ENCODE results near the gene PELO. TPM values are rescaled to one million over a fixed set of nuclear protein-coding genes. Genes with fewer than 3 reads are reported as not detected.

Gene PELO
- total and polyA plus RNA-seq, 9 of the 15 experiments (the other 6 are each of a cell fraction or from before 2014, with no cell fraction given) = 5.8 to 14.6 (median 9.6) TPM

DNA sequence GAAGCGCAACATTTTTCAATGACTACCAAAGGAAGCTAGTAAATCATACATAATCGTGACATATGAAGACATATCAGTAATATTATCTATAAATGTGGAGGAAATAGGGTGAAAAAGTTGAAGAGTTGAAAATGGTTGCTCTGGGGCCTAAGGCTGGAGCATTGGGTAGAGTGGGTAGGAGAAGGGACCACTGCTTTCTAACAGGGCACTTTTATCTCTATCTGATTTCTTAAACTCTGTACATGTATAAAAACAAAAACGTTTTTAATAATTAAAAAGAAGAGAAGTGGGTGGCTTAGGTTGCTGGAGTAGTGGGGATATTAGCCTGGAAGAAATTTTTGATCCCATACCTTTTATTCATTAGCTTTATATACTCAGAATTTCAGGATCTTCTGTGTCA, 44.2 kb upstream of the PELO start (continued):
- TF ChIP-seq, protein P1, sequence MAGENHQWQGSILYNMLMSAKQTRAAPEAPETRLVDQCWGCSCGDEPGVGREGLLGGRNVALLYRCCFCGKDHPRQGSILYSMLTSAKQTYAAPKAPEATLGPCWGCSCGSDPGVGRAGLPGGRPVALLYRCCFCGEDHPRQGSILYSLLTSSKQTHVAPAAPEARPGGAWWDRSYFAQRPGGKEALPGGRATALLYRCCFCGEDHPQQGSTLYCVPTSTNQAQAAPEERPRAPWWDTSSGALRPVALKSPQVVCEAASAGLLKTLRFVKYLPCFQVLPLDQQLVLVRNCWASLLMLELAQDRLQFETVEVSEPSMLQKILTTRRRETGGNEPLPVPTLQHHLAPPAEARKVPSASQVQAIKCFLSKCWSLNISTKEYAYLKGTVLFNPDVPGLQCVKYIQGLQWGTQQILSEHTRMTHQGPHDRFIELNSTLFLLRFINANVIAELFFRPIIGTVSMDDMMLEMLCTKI (IDR thresholded peaks at IDR 0.05; ENCODE audit: partially characterized antibody) = no peak
- TF ChIP-seq RBM15 (IDR thresholded peaks at IDR 0.05; ENCODE audit: insufficient read depth, low read length) (no peak), ZNF583 (CRISPR knock-in tag; IDR thresholded peaks at IDR 0.05) (no peak), TAF7 (tag; IDR thresholded peaks at IDR 0.05) (no peak), ZBTB7A (IDR thresholded peaks at IDR 0.05; ENCODE audit: borderline replicate concordance, control insufficient read depth, low read depth, low read length) (no peak), EP300 (IDR thresholded peaks at IDR 0.05; ENCODE audit: low read length) (no peak), HIVEP1 (CRISPR knock-in tag; IDR thresholded peaks at IDR 0.05) (no peak), CXXC5 (CRISPR knock-in tag; IDR thresholded peaks at IDR 0.05) (no peak), HMGN3 (IDR thresholded peaks at IDR 0.05; ENCODE audit: borderline replicate concordance, extremely low read depth, insufficient read length, low read depth, low read length) (no peak), E2F3 (CRISPR knock-in tag; IDR thresholded peaks at IDR 0.05) (no peak), PCBP2 (IDR thresholded peaks at IDR 0.05; ENCODE audit: low read depth, low read length, poor library complexity, severe bottlenecking) (no peak)

DNA sequence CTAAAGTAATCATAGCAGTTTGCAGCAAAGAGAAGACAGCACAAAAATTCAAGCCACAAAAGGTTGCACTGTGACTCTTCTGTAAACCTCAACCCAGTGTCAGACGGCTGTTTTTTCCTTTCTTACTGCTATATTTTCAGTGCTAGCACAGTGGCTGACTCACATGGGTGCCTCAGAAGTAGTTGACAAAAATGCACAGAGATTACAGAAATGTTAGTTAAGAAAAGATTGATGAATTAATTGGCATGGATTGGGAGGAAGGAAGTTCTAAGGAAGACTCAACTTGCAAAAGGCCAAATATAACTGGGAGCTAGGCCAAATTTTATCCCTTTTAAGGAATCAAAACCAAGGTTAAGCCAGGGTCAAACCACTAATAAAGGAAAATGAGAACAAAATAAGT, 43.7 kb upstream of the PELO start:
- no peak overlapping the region for H3K4me3 ChIP-seq
- in situ Hi-C loops (cut with MboI) (no loop called here), intact Hi-C loops (cut with micrococcal nuclease) (no loop called here)
- no TSS peak for BruUV-seq (replicated peaks)
- no peaks in the 10 kb centered on the region for H3K9me1 ChIP-seq (ENCODE audit: control insufficient read depth, insufficient read depth, low read length)
- H3K9ac ChIP-seq (ENCODE audit: insufficient read depth in 1 of 2, low read depth in 2 of 2, low read length in 2 of 2) = no peak overlapping the region
- no peak overlapping the region for H2AFZ ChIP-seq (ENCODE audit: low read depth, low read length)
- H3K79me2 ChIP-seq (ENCODE audit: control insufficient read depth, insufficient read depth, low read length) = no peaks in the 10 kb centered on the region
- H3K27me3 ChIP-seq (ENCODE audit: control insufficient read depth in 2 of 2, insufficient read depth in 2 of 2, low read length in 2 of 2) = no peaks in the 10 kb centered on the region
- DNase-seq (ENCODE audit: extremely low read depth in 1 of 4, low spot score in 3 of 4) = no peak
- TF ChIP-seq, protein P2, sequence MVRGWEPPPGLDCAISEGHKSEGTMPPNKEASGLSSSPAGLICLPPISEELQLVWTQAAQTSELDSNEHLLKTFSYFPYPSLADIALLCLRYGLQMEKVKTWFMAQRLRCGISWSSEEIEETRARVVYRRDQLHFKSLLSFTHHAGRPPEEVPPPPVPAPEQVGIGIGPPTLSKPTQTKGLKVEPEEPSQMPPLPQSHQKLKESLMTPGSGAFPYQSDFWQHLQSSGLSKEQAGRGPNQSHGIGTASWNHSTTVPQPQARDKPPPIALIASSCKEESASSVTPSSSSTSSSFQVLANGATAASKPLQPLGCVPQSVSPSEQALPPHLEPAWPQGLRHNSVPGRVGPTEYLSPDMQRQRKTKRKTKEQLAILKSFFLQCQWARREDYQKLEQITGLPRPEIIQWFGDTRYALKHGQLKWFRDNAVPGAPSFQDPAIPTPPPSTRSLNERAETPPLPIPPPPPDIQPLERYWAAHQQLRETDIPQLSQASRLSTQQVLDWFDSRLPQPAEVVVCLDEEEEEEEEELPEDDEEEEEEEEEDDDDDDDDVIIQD (CRISPR knock-in tag; IDR thresholded peaks at IDR 0.05) = no peak
- TF ChIP-seq FOSL1 (tag; conservative IDR thresholded peaks at IDR 0.05) = no peak
- TF ChIP-seq POLR3G (IDR thresholded peaks at IDR 0.05; ENCODE audit: extremely low read depth, insufficient read length, insufficient replicate concordance) = no peak
- ATAC-seq = no peak
- no peaks in the 10 kb centered on the region for H4K20me1 ChIP-seq (replicated peaks; ENCODE audit: control insufficient read depth, insufficient read depth, low read length)
- no peaks in the 10 kb centered on the region for H3K36me3 ChIP-seq (ENCODE audit: control insufficient read depth, insufficient read depth, low read length)
- H3K4me2 ChIP-seq (ENCODE audit: insufficient read depth, low read length) = no peak overlapping the region
- H3K27ac ChIP-seq (ENCODE audit: extremely low read depth, low read depth, low read length) = no peak overlapping the region
- no peak for FAIRE-seq
- no peaks in the 10 kb centered on the region for H3K9me3 ChIP-seq (replicated peaks; ENCODE audit: control insufficient read depth, insufficient read depth, low read depth, low read length)
- ChIA-PET POLR2A (no interaction called here), CTCF (ENCODE audit: low intra/inter-chr PET ratio) (no interaction called here)
- WGBS (ENCODE audit: insufficient coverage, low coverage, missing lambda C conversion rate) = 7% methylated on average over 1 of the region's 1 CpG
- no peaks in the 10 kb centered on the region for H3K4me1 ChIP-seq (replicated peaks in 1 of 2; ENCODE audit: control insufficient read depth in 2 of 2, insufficient read depth in 2 of 2, low read length in 2 of 2)
